A673 (cell line): ENCODE data around the gene RIMKLA. TPM values are rescaled to one million over a fixed set of nuclear protein-coding genes. Genes with fewer than 3 reads are reported as not detected.

Experiments
- BruUV-seq: library from RNA; stranded (reverse); fragments of 400-500 nt; replicated peaks from 2 replicates; lab custom pipeline; 2021; lab: Mats Ljungman, UMichigan
- CTCF ChIA-PET: fragments of 300-600 bp; sonication (Branson Sonifier 250); formaldehyde crosslinking; loops from one replicate; lab custom pipeline; 2022; ENCODE audit warnings: antibody characterized with exemption; lab: Charles Lee
- POLR2A ChIA-PET: fragments of 300-600 bp; sonication (Branson Sonifier 250); formaldehyde crosslinking; loops from one replicate; lab custom pipeline; 2022; ENCODE audit warnings: antibody characterized with exemption; ENCODE audit not compliant: low non-redundant PET; lab: Charles Lee
- DNase-seq: peaks from one replicate; pipeline ENCODE4 v3.0.0-alpha.2; 2015; ENCODE audit warnings: low spot score
- H3K27ac ChIP-seq: fragments of 200-600 bp; sonication (generic); 2 replicates; pipeline ENCODE4 v1.5.1; 2016; ENCODE audit warnings: mixed run types, low read depth, mild to moderate bottlenecking, mixed read lengths, antibody characterized with exemption, low read length; ENCODE audit not compliant: poor library complexity, severe bottlenecking
- H3K27me3 ChIP-seq: fragments of 200-600 bp; sonication (generic); replicated peaks from 2 replicates; pipeline ENCODE4 v1.6.1; 2017; ENCODE audit warnings: mixed run types, low read depth, mild to moderate bottlenecking, mixed read lengths, antibody characterized with exemption, low read length; ENCODE audit not compliant: insufficient read depth, poor library complexity
- H3K36me3 ChIP-seq: fragments of 200-600 bp; sonication (generic); 2 replicates; pipeline ENCODE4 v1.6.1; 2016; ENCODE audit warnings: mixed run types, mild to moderate bottlenecking, mixed read lengths, antibody characterized with exemption, low read length; ENCODE audit not compliant: insufficient read depth, poor library complexity, severe bottlenecking
- H3K4me1 ChIP-seq: fragments of 200-600 bp; sonication (generic); 2 replicates; pipeline ENCODE4 v1.6.1; 2017; ENCODE audit warnings: mixed run types, mild to moderate bottlenecking, mixed read lengths, antibody characterized with exemption, low read length; ENCODE audit not compliant: insufficient read depth, poor library complexity, severe bottlenecking
- H3K4me3 ChIP-seq: fragments of 200-600 bp; sonication (generic); 2 replicates; pipeline ENCODE4 v1.5.1; 2016; ENCODE audit warnings: low read depth, mixed run types, mild to moderate bottlenecking, mixed read lengths, low read length; ENCODE audit not compliant: poor library complexity, severe bottlenecking
- H3K9me3 ChIP-seq: fragments of 200-600 bp; sonication (generic); 2 replicates; pipeline ENCODE4 v1.6.1; 2016; ENCODE audit warnings: mixed run types, low read depth, mild to moderate bottlenecking, mixed read lengths, antibody characterized with exemption, low read length; ENCODE audit not compliant: poor library complexity, severe bottlenecking
- EZH2 ChIP-seq: fragments of 200-600 bp; sonication (generic); IDR thresholded peaks from 2 replicates; pipeline ENCODE4 v1.6.1; 2017; ENCODE audit warnings: borderline replicate concordance, low read depth, mild to moderate bottlenecking, mixed read lengths, antibody characterized with exemption, low read length; ENCODE audit not compliant: poor library complexity, severe bottlenecking
- intact Hi-C: fragments of 100-400 bp; cut with micrococcal nuclease; formaldehyde crosslinking; loops from one replicate; pipeline ENCODE4 v1.10.0; 2022; ENCODE audit not compliant: unreplicated experiment
- total RNA-seq: library from RNA; stranded (reverse); gene quantifications from 2 replicates; pipeline ENCODE4 v1.2.3, GENCODE V29; 2021
- TF ChIP-seq, protein P1 (sequence below): fragments of 300-800, 200-600 bp; sonication (generic); conservative IDR thresholded peaks from 2 replicates; pipeline ENCODE4 v1.5.1; 2017; ENCODE audit warnings: low read depth, mild to moderate bottlenecking, antibody characterized with exemption, low read length, moderate library complexity, mixed read lengths

The RIMKLA gene
- total RNA-seq, 1 experiment from 2014 or later, result 0.24 TPM

GRCh38 chr1:42420121-42420520 lies 39.5 kb downstream of the RIMKLA start:
- BruUV-seq, result no TSS peak
- Histone ChIP-seq H3K9me3 (no peaks in the 10 kb centered on the region), H3K4me3 (no peak overlapping the region), H3K4me1 (peaks cover 10% of the 10 kb centered on the region), H3K36me3 (no peaks in the 10 kb centered on the region), H3K27ac (no peak overlapping the region), H3K27me3 (no peaks in the 10 kb centered on the region)
- CTCF ChIA-PET, result interaction anchor here (0.6 kb wide), 1 partner anchor 73 kb away, joined by 11 read pairs; no protein-coding TSS in a partner anchor
- POLR2A ChIA-PET, result no interaction called here
- no peak for DNase-seq
- TF ChIP-seq, protein P1, sequence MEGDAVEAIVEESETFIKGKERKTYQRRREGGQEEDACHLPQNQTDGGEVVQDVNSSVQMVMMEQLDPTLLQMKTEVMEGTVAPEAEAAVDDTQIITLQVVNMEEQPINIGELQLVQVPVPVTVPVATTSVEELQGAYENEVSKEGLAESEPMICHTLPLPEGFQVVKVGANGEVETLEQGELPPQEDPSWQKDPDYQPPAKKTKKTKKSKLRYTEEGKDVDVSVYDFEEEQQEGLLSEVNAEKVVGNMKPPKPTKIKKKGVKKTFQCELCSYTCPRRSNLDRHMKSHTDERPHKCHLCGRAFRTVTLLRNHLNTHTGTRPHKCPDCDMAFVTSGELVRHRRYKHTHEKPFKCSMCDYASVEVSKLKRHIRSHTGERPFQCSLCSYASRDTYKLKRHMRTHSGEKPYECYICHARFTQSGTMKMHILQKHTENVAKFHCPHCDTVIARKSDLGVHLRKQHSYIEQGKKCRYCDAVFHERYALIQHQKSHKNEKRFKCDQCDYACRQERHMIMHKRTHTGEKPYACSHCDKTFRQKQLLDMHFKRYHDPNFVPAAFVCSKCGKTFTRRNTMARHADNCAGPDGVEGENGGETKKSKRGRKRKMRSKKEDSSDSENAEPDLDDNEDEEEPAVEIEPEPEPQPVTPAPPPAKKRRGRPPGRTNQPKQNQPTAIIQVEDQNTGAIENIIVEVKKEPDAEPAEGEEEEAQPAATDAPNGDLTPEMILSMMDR, result no peak
- no peak for TF ChIP-seq EZH2
- intact Hi-C loops, result no loop called here

DNA sequence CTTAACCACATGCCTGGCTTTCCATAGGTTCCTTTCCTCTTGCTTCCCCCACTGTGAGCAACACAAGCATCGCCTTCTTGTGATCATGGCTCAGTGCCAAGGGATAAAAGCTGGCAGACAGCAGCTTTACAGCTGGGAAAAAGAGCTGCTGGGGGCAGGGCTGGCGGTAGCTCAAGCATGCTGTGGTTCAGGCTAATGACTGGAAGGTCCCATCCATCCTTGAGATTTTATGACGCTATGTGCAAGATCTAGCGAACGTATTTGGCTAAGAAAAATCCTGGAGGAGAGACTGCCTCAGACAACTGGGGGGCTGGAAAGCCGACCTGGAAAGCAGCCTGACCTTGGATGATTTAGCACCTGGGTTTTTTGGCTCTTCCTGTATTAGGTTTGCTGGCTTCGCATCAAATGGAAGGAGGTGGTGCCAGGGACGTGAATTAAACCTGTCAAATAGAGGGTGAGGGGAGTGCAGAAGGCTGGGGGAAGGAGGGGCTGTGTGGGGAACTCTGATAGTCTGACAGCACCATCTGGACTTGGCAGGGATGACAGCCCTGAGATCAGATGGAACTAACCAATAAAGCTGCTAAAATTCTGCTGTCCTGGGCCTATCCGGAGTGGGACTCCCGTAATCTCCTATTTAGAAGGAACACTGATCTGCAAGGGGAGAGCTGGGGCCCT lies 40.5 kb downstream of the RIMKLA start:
- intact Hi-C loops, result no loop called here
- peaks cover 10% of the 10 kb centered on the region for H3K4me1 ChIP-seq
- H3K27ac ChIP-seq, result no peak overlapping the region
- no TSS peak for BruUV-seq
- peak; percentile 83 for DNase-seq
- H3K36me3 ChIP-seq, result no peaks in the 10 kb centered on the region
- TF ChIP-seq, protein P1, result no peak
- TF ChIP-seq EZH2, result no peak
- no peaks in the 10 kb centered on the region for H3K9me3 ChIP-seq
- H3K4me3 ChIP-seq, result no peak overlapping the region
- H3K27me3 ChIP-seq, result no peaks in the 10 kb centered on the region
- ChIA-PET CTCF (interaction anchor here (0.6 kb wide), 1 partner anchor 74 kb away, joined by 11 read pairs; no protein-coding TSS in a partner anchor), POLR2A (no interaction called here)

DNA sequence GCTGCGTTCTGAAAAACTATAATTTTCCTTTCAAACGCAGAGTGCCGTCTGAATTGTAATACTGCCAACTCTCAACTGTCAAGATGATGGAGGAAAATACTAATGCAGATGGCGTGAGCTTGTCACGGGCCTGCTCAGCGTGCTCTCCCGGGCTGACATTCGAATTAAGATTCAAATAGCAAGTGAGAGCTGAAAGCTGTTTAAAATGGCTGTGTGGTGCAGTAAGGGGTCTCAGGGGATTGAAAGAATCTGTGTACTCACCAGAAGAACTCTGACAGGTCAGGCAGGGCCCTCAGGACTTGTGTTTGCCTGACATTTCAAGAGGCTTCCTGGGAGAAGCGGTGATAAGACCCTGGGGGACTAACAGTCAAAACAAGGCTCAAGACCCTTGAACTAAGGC lies 42.1 kb downstream of the RIMKLA start:
- Histone ChIP-seq H3K36me3 (no peaks in the 10 kb centered on the region), H3K9me3 (no peaks in the 10 kb centered on the region), H3K4me3 (no peak overlapping the region), H3K4me1 (peaks cover 10% of the 10 kb centered on the region), H3K27ac (no peak overlapping the region), H3K27me3 (no peaks in the 10 kb centered on the region)
- POLR2A ChIA-PET, result no interaction called here
- CTCF ChIA-PET, result no interaction called here
- no peak for TF ChIP-seq EZH2
- TF ChIP-seq, protein P1, result no peak
- intact Hi-C loops, result no loop called here
- no peak for DNase-seq
- no TSS peak for BruUV-seq
